Measurements from ENCODE around the gene RAP1GAP.

DNA sequence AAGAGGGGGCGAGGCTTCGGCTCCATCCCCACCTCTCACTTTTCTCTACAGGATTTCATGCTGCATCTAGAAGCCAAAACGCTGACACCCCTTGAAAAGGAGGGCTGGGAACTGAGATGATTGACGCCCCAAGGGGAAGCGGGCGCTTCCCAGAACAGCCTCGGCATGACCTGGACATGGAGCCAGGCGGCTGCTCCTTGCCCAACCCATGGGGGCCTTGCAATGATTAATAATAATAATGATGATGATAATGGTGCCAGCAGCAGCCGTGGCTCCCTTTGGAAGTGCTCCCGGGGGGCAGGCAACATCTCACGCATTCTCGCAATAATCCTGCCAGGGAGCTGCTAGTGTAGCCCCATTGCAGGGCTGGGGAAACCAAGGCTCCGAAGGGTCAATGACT lies 78.2 kb downstream of the RAP1GAP start:
- TF ChIP-seq, protein P1, sequence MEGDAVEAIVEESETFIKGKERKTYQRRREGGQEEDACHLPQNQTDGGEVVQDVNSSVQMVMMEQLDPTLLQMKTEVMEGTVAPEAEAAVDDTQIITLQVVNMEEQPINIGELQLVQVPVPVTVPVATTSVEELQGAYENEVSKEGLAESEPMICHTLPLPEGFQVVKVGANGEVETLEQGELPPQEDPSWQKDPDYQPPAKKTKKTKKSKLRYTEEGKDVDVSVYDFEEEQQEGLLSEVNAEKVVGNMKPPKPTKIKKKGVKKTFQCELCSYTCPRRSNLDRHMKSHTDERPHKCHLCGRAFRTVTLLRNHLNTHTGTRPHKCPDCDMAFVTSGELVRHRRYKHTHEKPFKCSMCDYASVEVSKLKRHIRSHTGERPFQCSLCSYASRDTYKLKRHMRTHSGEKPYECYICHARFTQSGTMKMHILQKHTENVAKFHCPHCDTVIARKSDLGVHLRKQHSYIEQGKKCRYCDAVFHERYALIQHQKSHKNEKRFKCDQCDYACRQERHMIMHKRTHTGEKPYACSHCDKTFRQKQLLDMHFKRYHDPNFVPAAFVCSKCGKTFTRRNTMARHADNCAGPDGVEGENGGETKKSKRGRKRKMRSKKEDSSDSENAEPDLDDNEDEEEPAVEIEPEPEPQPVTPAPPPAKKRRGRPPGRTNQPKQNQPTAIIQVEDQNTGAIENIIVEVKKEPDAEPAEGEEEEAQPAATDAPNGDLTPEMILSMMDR (IDR thresholded peaks at IDR 0.05 in 4 of 5, conservative IDR thresholded peaks at IDR 0.05 in 1 of 5): no peak
- TF ChIP-seq POLR2A (IDR thresholded peaks at IDR 0.05): no peak

Measured in gastrocnemius medialis (tissue), 4 donors.